GM21423 (cell line): ENCODE data around the gene CLEC4D.
"Not testable (repeated sequence)": the region's sequence is repeated elsewhere in the genome, so short reads cannot be mapped to it uniquely, and the experiment has no call there.

Experiments
- ATAC-seq: cut with Tn5 transposase; IDR thresholded peaks from one replicate; pipeline ENCODE4 v1.9.1; 2021; ENCODE audit warnings: mild to moderate bottlenecking, moderate library complexity; ENCODE audit not compliant: unreplicated experiment

CLEC4D gene

GRCh38 chr12:8513256-8513655 lies at the start of gene CLEC4D:
CLEC4D (plus strand) TSS chr12:8513503; CDS start chr12:8513733, 230 bp downstream.
- ATAC-seq, result no peak

GRCh38 chr12:8465301-8465996 lies 47.9 kb upstream of the CLEC4D start:
- ATAC-seq, result no peak

- no peak for ATAC-seq
These were observed 47.1 kb upstream of the CLEC4D start for GRCh38 chr12:8466241-8466640.

GRCh38 chr12:8471090-8471489 lies 42.2 kb upstream of the CLEC4D start:
- ATAC-seq, result no peak

- ATAC-seq, result no peak
These were observed 37.6 kb upstream of the CLEC4D start for GRCh38 chr12:8475508-8476203.

- no peak for ATAC-seq
These were observed 30.7 kb upstream of the CLEC4D start for GRCh38 chr12:8482571-8483061.

- ATAC-seq, result no peak
These were observed 30.2 kb upstream of the CLEC4D start for GRCh38 chr12:8483079-8483478.

- no peak for ATAC-seq
These were observed 21.4 kb upstream of the CLEC4D start for GRCh38 chr12:8491646-8492530.

GRCh38 chr12:8493084-8493483 lies 20.2 kb upstream of the CLEC4D start:
- peak; percentile 99 for ATAC-seq

GRCh38 chr12:8495671-8496070 lies 17.6 kb upstream of the CLEC4D start:
- ATAC-seq, result not testable (repeated sequence)

GRCh38 chr12:8496074-8496473 lies 17.2 kb upstream of the CLEC4D start:
- ATAC-seq, result not testable (repeated sequence)

- ATAC-seq, result no peak
These were observed 13.7 kb upstream of the CLEC4D start for GRCh38 chr12:8499616-8500015.

- ATAC-seq, result no peak
These were observed 11.6 kb upstream of the CLEC4D start for GRCh38 chr12:8501720-8502119.

GRCh38 chr12:8504351-8504750 lies 9.0 kb upstream of the CLEC4D start:
- ATAC-seq, result no peak

GRCh38 chr12:8507596-8507995 lies 5.7 kb upstream of the CLEC4D start:
- ATAC-seq, result no peak

- no peak for ATAC-seq
These were observed 5.1 kb upstream of the CLEC4D start for GRCh38 chr12:8508223-8508622.

GRCh38 chr12:8508910-8509841 lies 4.1 kb upstream of the CLEC4D start:
- no peak for ATAC-seq

GRCh38 chr12:8517971-8518370 lies 4.7 kb downstream of the CLEC4D start:
- no peak for ATAC-seq

GRCh38 chr12:8519171-8519570 lies 5.9 kb downstream of the CLEC4D start:
- no peak for ATAC-seq
